ENCODE results near the gene TMEM132C. TPM values are rescaled to one million over a fixed set of nuclear protein-coding genes. Genes with fewer than 3 reads are reported as not detected.

The TMEM132C gene
- total and polyA plus RNA-seq, 9 donors, result 1.6 to 38.4 (median 9.4) TPM

DNA sequence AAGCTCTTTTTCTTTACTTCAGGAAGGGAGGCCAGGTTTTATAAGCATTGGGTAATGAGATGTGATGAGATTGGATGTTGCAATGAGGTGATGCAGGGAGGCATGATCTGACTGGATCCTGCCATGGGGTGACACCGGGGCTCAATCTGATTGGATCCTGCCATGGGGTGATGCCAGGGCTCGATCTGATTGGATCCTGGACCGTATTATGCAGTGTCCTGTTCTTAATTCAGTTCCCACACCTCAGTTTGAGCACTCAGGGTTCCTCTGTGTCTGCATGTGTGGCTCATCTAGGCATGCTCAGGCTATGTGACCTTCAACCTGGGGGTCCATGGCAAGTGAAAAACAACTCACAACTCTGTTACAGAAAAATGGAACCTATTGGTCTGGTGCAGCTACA, 390.4 kb downstream of the TMEM132C start:
- no peak for DNase-seq
- intact Hi-C loops (cut with DNase I), result no loop called here
- Histone ChIP-seq H3K36me3 (no peaks in the 10 kb centered on the region), H3K9me3 (no peaks in the 10 kb centered on the region), H3K27ac (no peak overlapping the region), H3K4me3 (no peak overlapping the region), H3K4me1 (ENCODE audit: insufficient read depth) (no peaks in the 10 kb centered on the region), H3K27me3 (no peaks in the 10 kb centered on the region)
- 72 to 81% (median 74%) methylated on average over 3 of the region's 3 CpGs for WGBS, 3 donors
- TF ChIP-seq POLR2A (IDR thresholded peaks at IDR 0.05), result no peak
- no peak for TF ChIP-seq EP300 (IDR thresholded peaks at IDR 0.05)
- TF ChIP-seq CTCF (IDR thresholded peaks at IDR 0.05), result no peak

GRCh38 chr12:128660532-128661225, 393.7 kb downstream of the TMEM132C start:
- H3K27ac ChIP-seq, result no peak overlapping the region
- WGBS, 3 donors, result 55 to 69% (median 66%) methylated on average over 7 of the region's 7 CpGs
- no peak for DNase-seq
- H3K9me3 ChIP-seq, result no peaks in the 10 kb centered on the region
- no peaks in the 10 kb centered on the region for H3K4me1 ChIP-seq (ENCODE audit: insufficient read depth)
- H3K4me3 ChIP-seq, result no peak overlapping the region
- intact Hi-C loops (cut with DNase I), result no loop called here
- no peak for TF ChIP-seq EP300 (IDR thresholded peaks at IDR 0.05)
- TF ChIP-seq POLR2A (IDR thresholded peaks at IDR 0.05), result no peak
- TF ChIP-seq CTCF (IDR thresholded peaks at IDR 0.05), result no peak
- H3K36me3 ChIP-seq, result no peaks in the 10 kb centered on the region
- H3K27me3 ChIP-seq, result no peaks in the 10 kb centered on the region

DNA sequence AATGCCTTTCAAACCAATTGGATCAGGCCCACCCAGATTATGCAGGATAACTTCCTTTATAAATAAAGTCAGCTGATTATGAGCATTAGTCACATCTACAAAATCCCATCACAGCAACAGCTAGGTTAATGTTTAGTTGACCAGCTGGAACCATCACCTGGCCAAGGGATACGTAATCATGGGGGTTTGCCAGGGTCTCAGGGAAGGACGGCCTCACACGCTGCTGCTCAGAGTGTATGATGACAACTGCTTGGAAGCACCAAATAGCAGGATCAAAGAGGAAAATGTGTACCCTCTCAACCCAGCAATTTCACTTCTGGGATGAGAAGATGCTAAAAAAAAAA, 394.2 kb downstream of the TMEM132C start:
- no peak overlapping the region for H3K4me3 ChIP-seq
- no peaks in the 10 kb centered on the region for H3K36me3 ChIP-seq
- H3K27ac ChIP-seq, result no peak overlapping the region
- H3K27me3 ChIP-seq, result no peaks in the 10 kb centered on the region
- no peaks in the 10 kb centered on the region for H3K4me1 ChIP-seq (ENCODE audit: insufficient read depth)
- intact Hi-C loops (cut with DNase I), result no loop called here
- no peaks in the 10 kb centered on the region for H3K9me3 ChIP-seq
- 15 to 42% (median 29%) methylated on average over 3 of the region's 3 CpGs for WGBS, 3 donors
- no peak for TF ChIP-seq POLR2A (IDR thresholded peaks at IDR 0.05)
- DNase-seq, result no peak

DNA sequence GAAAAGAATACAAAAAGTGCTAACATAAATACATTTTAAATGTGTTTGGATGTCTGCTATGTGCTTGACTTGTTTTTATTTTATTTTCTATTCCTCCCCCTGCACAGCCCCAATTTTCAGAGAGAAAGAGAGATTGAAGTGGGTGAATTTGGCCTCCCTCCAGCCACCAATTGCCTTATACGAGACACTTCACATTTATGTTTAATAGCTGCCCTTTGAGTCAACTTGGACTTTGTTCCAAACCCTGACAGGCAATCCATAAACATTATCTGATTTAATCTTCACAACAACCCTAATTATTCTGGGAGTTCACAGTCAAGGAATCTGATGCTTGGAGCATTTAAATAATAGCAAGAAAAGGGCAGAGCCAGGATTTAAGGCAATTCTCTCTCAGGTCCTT, 395.1 kb downstream of the TMEM132C start:
- Histone ChIP-seq H3K9me3 (no peaks in the 10 kb centered on the region), H3K27ac (no peak overlapping the region), H3K4me1 (ENCODE audit: insufficient read depth) (no peaks in the 10 kb centered on the region), H3K4me3 (no peak overlapping the region), H3K36me3 (no peaks in the 10 kb centered on the region), H3K27me3 (no peaks in the 10 kb centered on the region)
- no peak for DNase-seq
- WGBS, 3 donors, result 12 to 30% (median 23%) methylated on average over 1 of the region's 1 CpG
- no peak for TF ChIP-seq CTCF (IDR thresholded peaks at IDR 0.05)
- no peak for TF ChIP-seq EP300 (IDR thresholded peaks at IDR 0.05)
- no peak for TF ChIP-seq POLR2A (IDR thresholded peaks at IDR 0.05)
- intact Hi-C loops (cut with DNase I), result no loop called here

DNA sequence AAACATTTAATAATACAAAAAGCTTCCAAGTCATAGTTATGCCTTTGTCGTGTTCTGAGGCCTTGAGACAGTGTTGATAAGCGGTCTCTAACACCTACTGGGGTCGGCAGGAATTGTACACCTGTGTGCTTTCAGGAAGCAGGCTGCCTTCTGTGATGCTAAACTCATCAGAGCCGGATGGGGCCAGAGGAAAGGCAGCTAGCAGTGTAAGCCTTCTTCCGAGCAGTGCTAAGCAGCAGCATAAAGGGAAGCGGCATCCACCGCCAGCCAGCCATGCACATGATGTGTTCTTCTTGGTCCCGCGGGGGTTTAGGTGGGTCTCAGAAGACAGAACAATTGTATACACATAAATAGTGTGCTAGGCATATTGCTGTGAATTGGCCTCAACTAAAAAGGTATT, 397.5 kb downstream of the TMEM132C start:
- DNase-seq, result no peak
- Histone ChIP-seq H3K36me3 (no peaks in the 10 kb centered on the region), H3K9me3 (no peaks in the 10 kb centered on the region), H3K4me3 (no peak overlapping the region), H3K27me3 (no peaks in the 10 kb centered on the region), H3K4me1 (ENCODE audit: insufficient read depth) (no peaks in the 10 kb centered on the region), H3K27ac (no peak overlapping the region)
- TF ChIP-seq CTCF (IDR thresholded peaks at IDR 0.05) (no peak), EP300 (IDR thresholded peaks at IDR 0.05) (no peak), POLR2A (IDR thresholded peaks at IDR 0.05) (no peak)
- WGBS, 3 donors, result 69 to 80% (median 71%) methylated on average over 9 of the region's 9 CpGs
- intact Hi-C loops (cut with DNase I), result no loop called here
